HG02884 (cell line): ENCODE data around the gene PLB1.

ENCODE experiments used
- ATAC-seq: cut with Tn5 transposase; IDR thresholded peaks from one replicate; pipeline ENCODE4 v1.9.1; 2021; ENCODE audit warnings: mild to moderate bottlenecking, moderate library complexity; ENCODE audit not compliant: unreplicated experiment

The PLB1 gene

GRCh38 chr2:28557389-28558131, 61.7 kb downstream of the PLB1 start:
- no peak for ATAC-seq

GRCh38 chr2:28558158-28558820, 62.4 kb downstream of the PLB1 start:
- no peak for ATAC-seq

GRCh38 chr2:28558918-28559317, 63.1 kb downstream of the PLB1 start:
- no peak for ATAC-seq

DNA sequence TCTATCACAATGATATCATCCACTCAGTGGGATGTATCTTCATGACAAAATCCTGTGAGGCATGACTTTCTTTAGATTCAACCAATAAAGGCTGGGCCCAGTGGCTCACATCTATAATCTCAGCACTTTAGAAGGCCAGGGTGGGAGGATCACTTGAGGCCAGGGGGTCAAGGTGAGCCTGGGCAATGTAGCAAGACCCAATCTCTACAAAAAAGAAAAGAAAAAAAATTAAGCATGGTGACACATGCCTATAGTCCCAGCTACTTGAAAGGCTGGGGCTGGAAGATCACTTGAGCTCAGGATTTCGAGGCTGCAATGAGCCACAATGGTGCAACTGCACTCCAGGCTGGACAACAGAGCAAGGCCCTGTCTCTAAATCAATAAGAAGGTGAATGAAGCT, 68.0 kb downstream of the PLB1 start:
- no peak for ATAC-seq

GRCh38 chr2:28564346-28564745, 68.5 kb downstream of the PLB1 start:
- no peak for ATAC-seq

- no peak for ATAC-seq
Measured at GRCh38 chr2:28565033-28565432, 69.2 kb downstream of the PLB1 start.

DNA sequence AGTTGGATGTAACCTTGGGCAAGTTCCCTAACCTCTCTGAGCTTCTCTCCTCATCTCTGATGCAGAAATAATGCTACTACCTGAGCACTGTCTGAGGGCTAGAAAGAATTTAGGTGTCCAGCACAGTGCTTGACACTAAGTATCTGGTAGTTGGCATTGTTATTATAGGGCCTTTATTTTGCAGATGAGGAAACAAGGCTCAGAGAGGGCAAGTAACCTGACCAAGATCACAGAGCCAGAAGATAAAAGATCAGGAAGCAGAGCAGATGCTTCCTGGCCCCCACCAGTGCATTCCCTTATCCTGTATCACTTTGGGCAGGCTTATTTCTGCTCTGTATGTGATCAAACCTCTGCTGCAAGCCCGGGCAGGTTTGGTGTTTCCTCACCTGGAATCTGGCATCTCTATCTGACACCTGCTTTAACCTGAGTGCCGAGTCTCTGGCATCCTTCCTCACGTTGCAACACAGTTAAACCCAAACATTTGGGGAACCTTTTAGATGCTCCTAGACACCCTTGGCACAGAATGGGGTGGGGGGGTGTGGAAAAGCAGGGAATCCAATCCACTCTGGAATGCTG, 69.9 kb downstream of the PLB1 start:
- ATAC-seq, result no peak

- ATAC-seq, result peak; percentile 90
Measured at GRCh38 chr2:28566521-28567041, 70.7 kb downstream of the PLB1 start.

DNA sequence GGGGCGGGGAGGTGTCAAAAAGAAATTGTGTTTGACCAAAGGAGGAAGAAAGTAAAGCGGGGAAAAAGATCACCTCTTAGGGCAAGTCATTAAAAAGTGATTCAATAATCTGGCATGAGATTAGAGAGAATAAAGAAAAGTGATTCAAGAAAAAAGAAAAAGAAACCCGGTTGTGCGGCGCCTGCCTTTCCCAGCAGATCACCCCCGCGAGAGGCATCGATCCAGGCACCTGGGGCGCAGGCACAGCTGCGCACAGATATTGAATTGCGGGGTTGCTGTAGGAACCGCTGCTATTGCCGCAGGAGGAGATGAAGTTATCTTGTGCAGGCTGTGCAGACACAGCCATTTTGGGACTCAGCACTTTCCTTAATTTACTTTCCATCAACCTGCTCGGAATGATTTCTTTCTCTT, 71.2 kb downstream of the PLB1 start:
- no peak for ATAC-seq

DNA sequence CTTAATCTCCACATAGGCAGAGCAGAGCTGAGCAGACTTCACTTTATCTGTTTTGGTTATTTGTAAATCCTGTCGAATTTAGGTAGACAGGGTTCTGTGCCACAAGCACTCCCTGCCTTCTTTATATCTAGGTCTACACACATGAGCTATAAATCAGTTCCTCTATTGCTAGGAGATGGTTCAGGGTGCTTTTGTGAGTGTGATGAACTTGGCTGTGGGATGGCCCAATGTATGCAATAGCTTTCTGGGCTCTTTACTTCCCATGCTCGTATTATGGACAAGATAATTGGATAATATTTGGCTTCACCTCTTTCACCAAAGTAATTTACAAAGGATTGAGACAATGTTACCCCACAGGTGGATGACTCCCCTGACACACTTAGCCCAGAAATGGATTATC, 72.2 kb downstream of the PLB1 start:
- ATAC-seq, result no peak

DNA sequence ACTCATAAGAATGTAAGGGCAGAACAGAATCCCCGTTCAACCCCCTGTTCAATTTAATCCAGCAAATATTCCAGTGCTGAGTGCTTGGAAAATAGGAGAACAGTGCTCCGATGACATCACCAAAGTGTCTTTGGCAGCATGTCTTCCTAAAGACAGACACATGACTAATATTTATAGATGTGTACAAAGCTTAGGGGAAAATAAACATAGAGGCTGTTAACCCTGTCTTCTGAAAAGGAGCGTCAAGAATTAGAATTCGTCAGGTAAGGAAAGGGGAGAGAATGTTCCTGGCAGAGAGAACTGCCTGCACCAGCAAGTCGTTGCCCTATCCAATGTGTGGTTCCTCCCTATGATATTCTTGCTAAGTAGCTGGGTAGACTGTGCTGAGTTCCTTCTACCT, 72.7 kb downstream of the PLB1 start:
- no peak for ATAC-seq

DNA sequence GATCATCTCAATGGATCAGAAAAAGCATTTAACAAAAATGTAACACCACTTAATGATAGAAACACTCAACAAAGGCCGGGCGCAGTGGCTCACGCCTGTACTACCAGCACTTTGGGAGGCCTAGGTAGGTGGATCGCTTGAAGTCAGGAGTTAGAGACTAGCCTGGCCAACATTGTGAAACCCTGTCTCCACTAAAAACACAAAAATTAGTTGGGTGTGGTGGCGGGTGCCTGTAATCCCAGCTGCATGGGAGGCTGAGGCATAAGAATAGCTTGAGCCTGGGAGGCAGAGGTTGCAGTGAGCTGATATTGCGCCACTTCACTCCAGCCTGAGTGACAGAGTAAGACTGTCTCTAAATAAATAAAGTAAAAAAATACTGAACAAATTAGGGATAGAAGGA, 74.6 kb downstream of the PLB1 start:
- ATAC-seq, result no peak

DNA sequence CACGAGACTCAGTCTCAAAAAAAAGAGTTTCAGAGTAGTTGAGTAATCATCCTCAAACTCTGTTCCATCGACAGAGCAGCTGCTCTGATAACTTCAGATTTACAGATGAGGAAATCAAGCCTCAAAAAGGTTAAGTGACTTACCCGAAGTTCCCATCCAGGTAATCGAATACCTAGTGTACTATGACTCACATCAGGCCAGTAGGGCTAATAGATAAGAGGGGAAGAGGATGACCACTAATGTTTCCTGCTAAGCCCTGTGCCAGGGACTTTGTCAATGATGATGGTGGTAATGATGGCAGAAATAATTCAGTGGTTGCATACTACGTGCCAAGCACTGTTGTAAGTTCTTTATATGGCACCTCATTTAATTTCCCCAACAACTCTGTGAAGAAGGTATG, 80.9 kb downstream of the PLB1 start:
- ATAC-seq, result no peak

GRCh38 chr2:28577791-28578680, 82.2 kb downstream of the PLB1 start:
- no peak for ATAC-seq

DNA sequence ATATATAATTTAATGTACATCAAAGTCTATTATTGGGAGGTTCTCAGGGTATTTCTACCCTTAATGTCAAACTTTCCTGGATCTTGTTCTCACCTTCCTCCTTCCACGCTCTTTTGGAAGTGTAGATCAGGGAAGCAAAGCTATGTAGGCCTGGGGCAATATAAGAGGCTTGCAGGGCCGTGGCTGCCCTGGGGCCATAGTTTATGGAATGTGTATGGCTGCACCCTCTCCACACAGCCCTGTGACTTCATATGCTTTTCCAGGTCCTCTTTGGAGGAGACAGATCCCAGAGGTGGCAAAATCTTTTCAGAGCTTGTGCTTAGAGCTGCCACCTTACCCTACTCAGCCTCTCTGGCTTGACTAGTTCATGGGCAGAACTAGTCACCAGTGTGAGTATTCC, 82.9 kb downstream of the PLB1 start:
- no peak for ATAC-seq

DNA sequence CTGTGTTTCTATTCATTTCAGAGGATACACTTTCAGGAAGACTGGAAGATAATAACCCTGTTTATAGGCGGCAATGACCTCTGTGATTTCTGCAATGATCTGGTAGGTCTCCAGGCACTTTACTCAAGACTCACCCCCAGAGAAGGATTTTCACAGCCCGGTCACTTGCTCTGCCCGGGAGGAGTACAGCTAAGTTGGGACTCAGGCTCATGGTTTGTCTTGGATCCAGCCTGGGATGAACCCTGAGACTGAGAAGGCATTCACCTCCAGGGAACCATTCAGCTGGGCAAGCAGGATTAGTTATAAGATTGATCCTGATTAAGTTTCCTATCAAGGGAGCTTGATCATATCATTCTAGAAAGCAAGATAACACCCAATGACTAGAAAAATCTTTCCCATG, 83.7 kb downstream of the PLB1 start:
- ATAC-seq, result no peak

GRCh38 chr2:28580078-28580477, 84.2 kb downstream of the PLB1 start:
- ATAC-seq, result no peak

DNA sequence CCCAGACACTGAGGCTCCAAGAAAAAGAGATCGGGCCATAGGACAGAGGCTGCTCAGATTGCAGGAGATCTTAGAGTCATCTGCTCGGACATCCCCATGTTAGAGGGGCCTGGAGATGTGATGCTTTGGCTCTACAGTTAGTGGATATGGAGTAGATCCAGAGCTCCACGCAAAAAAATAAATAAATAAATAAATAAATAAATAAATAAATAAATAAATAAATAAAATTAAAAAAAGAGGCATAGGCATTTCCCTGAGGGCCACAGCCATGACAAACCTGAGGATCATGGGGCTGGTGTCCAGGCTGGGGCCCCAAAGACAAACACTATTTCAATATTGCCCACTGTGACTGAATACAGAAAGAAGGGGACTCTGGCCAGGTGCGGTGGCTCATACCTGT, 85.5 kb downstream of the PLB1 start:
- no peak for ATAC-seq

- no peak for ATAC-seq
Measured at GRCh38 chr2:28582152-28582551, 86.3 kb downstream of the PLB1 start.

DNA sequence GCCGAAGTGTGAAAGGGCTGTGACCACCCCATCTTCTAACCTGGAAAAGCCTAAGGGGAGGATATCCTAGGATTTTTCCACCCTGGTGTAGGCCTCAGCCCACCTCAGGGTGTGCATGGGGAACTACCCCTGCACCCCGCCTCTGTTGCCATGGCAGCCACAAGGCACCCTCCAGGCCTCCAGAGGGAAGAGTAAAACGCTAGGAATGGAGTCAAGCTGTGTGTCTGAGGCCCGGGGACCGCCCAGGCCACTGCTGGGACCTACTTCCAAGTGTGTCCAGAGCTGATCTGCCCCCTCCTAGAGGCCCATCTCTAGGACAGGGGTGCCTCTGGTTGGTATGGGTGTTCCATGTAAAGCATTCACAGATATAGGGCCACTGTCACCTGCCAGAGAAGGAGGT, 86.7 kb downstream of the PLB1 start:
- no peak for ATAC-seq

GRCh38 chr2:28583899-28584553, 88.2 kb downstream of the PLB1 start:
- no peak for ATAC-seq
